ENCODE data around the gene SNX1. TPM values are rescaled to one million over a fixed set of nuclear protein-coding genes. Genes with fewer than 3 reads are reported as not detected.

SNX1 gene
- total and polyA plus RNA-seq, 2 of the 8 experiments (the other 6 are each of a cell fraction or from before 2014, with no cell fraction given), result 27.9 to 59.8 TPM

GRCh38 chr15:64092864-64093626, 2.7 kb upstream of the SNX1 start:
- peak in 1 of 2 experiments; percentile 73 for DNase-seq (ENCODE audit: low read depth in 1 of 2, low spot score in 2 of 2)
- WGBS, 2 experiments (ENCODE audit: extremely low coverage in 1 of 2, insufficient coverage in 1 of 2, insufficient read length in 1 of 2, insufficient replicate concordance in 2 of 2, low coverage in 1 of 2, low lambda C conversion rate in 2 of 2, missing lambda C conversion rate in 1 of 2), result 7% methylated on average over 22 of the region's 22 CpGs; no CpG with 5 or more reads in 1 of the 2 experiments
- H3K23me2 ChIP-seq (ENCODE audit: low read depth, low read length), result peaks cover 12% of the 10 kb centered on the region
- TF ChIP-seq CTCF (IDR thresholded peaks at IDR 0.05; ENCODE audit: control extremely low read depth in 1 of 3, insufficient read depth in 1 of 3, low read depth in 1 of 3, low read length in 3 of 3) (peak in 2 of 3 experiments; percentile 19 to 30; a peak in 2 of 4 replicates), SP2 (IDR thresholded peaks at IDR 0.05; ENCODE audit: low read length) (no peak), MAFK (IDR thresholded peaks at IDR 0.05; ENCODE audit: low read depth, low read length) (no peak), CTBP2 (IDR thresholded peaks at IDR 0.05; ENCODE audit: borderline replicate concordance, insufficient read depth, insufficient read length, low read length) (no peak), E2F6 (IDR thresholded peaks at IDR 0.05) (no peak), FOSL1 (IDR thresholded peaks at IDR 0.05; ENCODE audit: insufficient read depth, low read depth, low read length) (no peak), TEAD4 (IDR thresholded peaks at IDR 0.05; ENCODE audit: low read depth, low read length) (no peak)

More at GRCh38 chr15:64092864-64093626, 2.7 kb upstream of the SNX1 start:
- Histone ChIP-seq H4K8ac (ENCODE audit: extremely low read depth, insufficient read depth, low read length) (peak overlapping the region; percentile 88; the same call in 1 of the 2 replicates), H3K27ac (ENCODE audit: low read depth, low read length) (peak overlapping the region; percentile 66), H3K18ac (ENCODE audit: extremely low read depth, low read length) (peak overlapping the region; percentile 81), H3K4me3 (ENCODE audit: extremely low read depth in 1 of 4, insufficient read depth in 2 of 4, low read depth in 3 of 4, low read length in 4 of 4) (peak overlapping the region; percentile 78 to 92 (median 83)), H3K14ac (ENCODE audit: insufficient read length) (no peak overlapping the region), H3K36me3 (ENCODE audit: control insufficient read depth in 2 of 4, insufficient read depth in 4 of 4, low read length in 3 of 4) (peaks cover 0 to 15% (median 4%) of the 10 kb centered on the region in 4 experiments; a peak in 7 of 8 replicates), H2BK120ac (replicated peaks; ENCODE audit: low read depth, low read length) (no peak overlapping the region), H2AFZ (ENCODE audit: low read length) (peak overlapping the region; percentile 92; the same call in 1 of the 2 replicates), H2BK15ac (ENCODE audit: low read length) (no peak overlapping the region; the same call in 1 of the 2 replicates), H3K79me2 (ENCODE audit: control insufficient read depth in 1 of 2, insufficient read depth in 2 of 2, low read length in 2 of 2) (peaks cover 0 to 50% of the 10 kb centered on the region in 2 experiments; a peak in 2 of 4 replicates), H4K20me1 (replicated peaks in 1 of 2; ENCODE audit: control insufficient read depth in 1 of 2, insufficient read depth in 2 of 2, low read length in 2 of 2) (peaks cover 0 to 4% of the 10 kb centered on the region in 2 experiments), H3K9me3 (ENCODE audit: insufficient read depth in 2 of 2, low read depth in 1 of 2, low read length in 1 of 2) (no peaks in the 10 kb centered on the region), H3K4me2 (ENCODE audit: insufficient read depth in 1 of 2, low read depth in 2 of 2, low read length in 2 of 2) (peak overlapping the region; percentile 85 to 92), H4K5ac (ENCODE audit: insufficient read length, low read depth, low read length) (peak overlapping the region; percentile 73), H2BK20ac (ENCODE audit: low read length) (no peak overlapping the region), H3K4me1 (replicated peaks in 1 of 4; ENCODE audit: control insufficient read depth in 3 of 4, insufficient read depth in 4 of 4, low read length in 3 of 4) (peaks cover 2 to 6% (median 4%) of the 10 kb centered on the region in 4 experiments), H2AK5ac (ENCODE audit: low read depth, low read length) (no peak overlapping the region), H3K27me3 (replicated peaks in 1 of 4; ENCODE audit: control insufficient read depth in 3 of 4, extremely low read depth in 1 of 4, insufficient read depth in 3 of 4, low read length in 3 of 4) (no peaks in the 10 kb centered on the region), H3K23ac (ENCODE audit: insufficient read length) (no peak overlapping the region), H4K91ac (replicated peaks; ENCODE audit: insufficient read length, low read length) (no peak overlapping the region), H3K79me1 (ENCODE audit: low read depth, low read length) (peaks cover 4% of the 10 kb centered on the region), H3K4ac (replicated peaks; ENCODE audit: insufficient read length, low read depth, low read length) (no peak overlapping the region), H2BK12ac (ENCODE audit: low read depth, low read length) (no peak overlapping the region; the same call in 1 of the 2 replicates), H3K56ac (replicated peaks; ENCODE audit: insufficient read length, low read depth, low read length) (peak overlapping the region; percentile 35), H3K9ac (replicated peaks in 1 of 4; ENCODE audit: extremely low read depth in 1 of 4, low read depth in 3 of 4, low read length in 3 of 4) (peak overlapping the region; percentile 32 to 94 (median 84)), H2BK5ac (ENCODE audit: low read depth, low read length) (peak overlapping the region; percentile 80)
- FAIRE-seq, result no peak
- CTCF ChIA-PET (ENCODE audit: partially characterized antibody), result interaction anchor here (0.6 to 2.1 kb wide), 9 partner anchors 10 to 195 kb away, joined by 3 to 8 read pairs (median 3); no protein-coding TSS in a partner anchor
- POLR2A ChIA-PET (ENCODE audit: partially characterized antibody), result interaction anchor here (0.6 to 2.1 kb wide), 16 partner anchors 10 to 493 kb away, joined by 3 to 10 read pairs (median 3); partner anchors contain the start of gene PPIB

All from H1 (cell line).